SH-SY5Y (cell line): Measurements from ENCODE around the gene CCDC180.

Experiments
- GATA2 ChIP-seq: IDR thresholded peaks from 2 replicates; pipeline ENCODE4 v1.6.1; 2011; ENCODE audit warnings: mild to moderate bottlenecking, low read depth, low read length
- GATA3 ChIP-seq: IDR thresholded peaks from 2 replicates; pipeline ENCODE4 v1.6.1; 2011; ENCODE audit warnings: low read depth, mild to moderate bottlenecking, low read length, moderate library complexity

- no peak for TF ChIP-seq GATA2
- TF ChIP-seq GATA3 = no peak
Observed at GRCh38 chr9:97313243-97313642, 5.8 kb downstream of the CCDC180 start.
